Measurements from ENCODE around the gene MKNK1. TPM values are rescaled to one million over a fixed set of nuclear protein-coding genes. Genes with fewer than 3 reads are reported as not detected.

Gene MKNK1
- total and polyA plus RNA-seq, 2 of the 4 experiments (the other 2 are of a cell fraction): 14.3 to 35.2 TPM

- Histone ChIP-seq H2BK15ac (ENCODE audit: low read depth, low read length) (no peak overlapping the region), H3K14ac (replicated peaks; ENCODE audit: low read depth, low read length) (no peak overlapping the region), H3K4me3 (ENCODE audit: insufficient read depth, low read depth, low read length) (no peak overlapping the region), H3K56ac (ENCODE audit: extremely low read depth, insufficient read depth, low read length) (no peak overlapping the region), H3K4me1 (ENCODE audit: control insufficient read depth, insufficient read depth, low read length) (no peaks in the 10 kb centered on the region), H4K8ac (ENCODE audit: low read depth in 2 of 2, low read length in 2 of 2) (no peak overlapping the region), H2AFZ (replicated peaks; ENCODE audit: low read length, poor library complexity) (no peak overlapping the region), H3K9me1 (ENCODE audit: insufficient read depth, low read length) (no peaks in the 10 kb centered on the region), H3K27ac (ENCODE audit: insufficient read depth, low read length) (no peak overlapping the region), H3K23ac (ENCODE audit: low read depth, low read length) (no peak overlapping the region), H3K79me1 (ENCODE audit: low read depth in 1 of 2, low read length in 2 of 2) (no peaks in the 10 kb centered on the region), H4K20me1 (ENCODE audit: insufficient read depth, low read length) (no peaks in the 10 kb centered on the region), H3K4ac (ENCODE audit: low read depth, low read length) (no peak overlapping the region), H4K91ac (ENCODE audit: insufficient read depth, low read depth, low read length) (no peak overlapping the region), H2AK9ac (replicated peaks; ENCODE audit: low read depth, low read length, poor library complexity) (no peak overlapping the region), H3K9me3 (ENCODE audit: control insufficient read depth, insufficient read depth, low read length) (no peaks in the 10 kb centered on the region), H2BK20ac (ENCODE audit: low read depth, low read length) (no peak overlapping the region), H2BK5ac (ENCODE audit: low read depth, low read length, poor library complexity, severe bottlenecking) (no peak overlapping the region), H3K18ac (ENCODE audit: low read depth, low read length) (no peak overlapping the region), H4K5ac (ENCODE audit: low read depth, low read length) (no peak overlapping the region), H2BK120ac (ENCODE audit: low read depth, low read length) (no peak overlapping the region), H3K9ac (ENCODE audit: low read depth, low read length) (no peak overlapping the region), H3K27me3 (ENCODE audit: control insufficient read depth, insufficient read depth, low read length) (peaks cover 77% of the 10 kb centered on the region), H3K36me3 (ENCODE audit: control insufficient read depth, insufficient read depth, low read length) (no peaks in the 10 kb centered on the region), H2AK5ac (ENCODE audit: low read depth, low read length) (no peak overlapping the region), H3K4me2 (ENCODE audit: low read depth, low read length) (no peak overlapping the region)
- ATAC-seq (ENCODE audit: low read depth): no peak
- POLR2A ChIA-PET (ENCODE audit: unreplicated experiment): no interaction called here
- intact Hi-C loops (cut with micrococcal nuclease) (loop anchor here (5.0 kb wide), 2 partner anchors 69 to 181 kb away; no protein-coding TSS in a partner anchor), dilution Hi-C loops (cut with HindIII; ENCODE audit: low sequenced_read_pairs, unreplicated experiment) (no loop called here), in situ Hi-C loops (cut with MboI; ENCODE audit: low sequenced_read_pairs) (no loop called here)
- CTCF ChIA-PET: no interaction called here
- no peak for TF ChIP-seq RCOR1 (IDR thresholded peaks at IDR 0.05; ENCODE audit: insufficient replicate concordance, low read length)
- TF ChIP-seq POLR2A (IDR thresholded peaks at IDR 0.05; ENCODE audit: low read depth, low read length): no peak
- TF ChIP-seq NFE2L2 (IDR thresholded peaks at IDR 0.05; ENCODE audit: low read depth, low read length): no peak
- no peak for TF ChIP-seq CHD1 (IDR thresholded peaks at IDR 0.05; ENCODE audit: low read depth, low read length)
- TF ChIP-seq CEBPB (IDR thresholded peaks at IDR 0.05; ENCODE audit: low read depth, low read length): no peak
- no TSS peak for BruUV-seq (replicated peaks)
- DNase-seq: no peak
- no CpG with 5 or more reads among the region's 5 CpGs for WGBS, 2 experiments (ENCODE audit: extremely low coverage in 2 of 2, insufficient read length in 1 of 2)
Measured at GRCh38 chr1:46546210-46546609, 57.9 kb downstream of the MKNK1 start.

Data from IMR-90 (cell line).